Bone marrow (tissue), 2 donors: ENCODE measurements around the gene BHLHA15.

Source experiments
- DNase-seq, 2 donors: peaks; one replicate each; lab custom pipeline; 2025; lab: John Stamatoyannopoulos, UW

Gene BHLHA15

GRCh38 chr7:98211221-98211675, at the start of gene BHLHA15:
Gene BHLHA15, plus strand, starts transcription at chr7:98211439. Its CDS starts 871 bp downstream, at chr7:98212310.
- DNase-seq = no peak

- DNase-seq = no peak
Observed at GRCh38 chr7:98162758-98163157, 48.5 kb upstream of the BHLHA15 start.

- no peak for DNase-seq
Observed at GRCh38 chr7:98163269-98163668, 48.0 kb upstream of the BHLHA15 start.

- no peak for DNase-seq
Observed at GRCh38 chr7:98163704-98164494, 47.3 kb upstream of the BHLHA15 start.

DNA sequence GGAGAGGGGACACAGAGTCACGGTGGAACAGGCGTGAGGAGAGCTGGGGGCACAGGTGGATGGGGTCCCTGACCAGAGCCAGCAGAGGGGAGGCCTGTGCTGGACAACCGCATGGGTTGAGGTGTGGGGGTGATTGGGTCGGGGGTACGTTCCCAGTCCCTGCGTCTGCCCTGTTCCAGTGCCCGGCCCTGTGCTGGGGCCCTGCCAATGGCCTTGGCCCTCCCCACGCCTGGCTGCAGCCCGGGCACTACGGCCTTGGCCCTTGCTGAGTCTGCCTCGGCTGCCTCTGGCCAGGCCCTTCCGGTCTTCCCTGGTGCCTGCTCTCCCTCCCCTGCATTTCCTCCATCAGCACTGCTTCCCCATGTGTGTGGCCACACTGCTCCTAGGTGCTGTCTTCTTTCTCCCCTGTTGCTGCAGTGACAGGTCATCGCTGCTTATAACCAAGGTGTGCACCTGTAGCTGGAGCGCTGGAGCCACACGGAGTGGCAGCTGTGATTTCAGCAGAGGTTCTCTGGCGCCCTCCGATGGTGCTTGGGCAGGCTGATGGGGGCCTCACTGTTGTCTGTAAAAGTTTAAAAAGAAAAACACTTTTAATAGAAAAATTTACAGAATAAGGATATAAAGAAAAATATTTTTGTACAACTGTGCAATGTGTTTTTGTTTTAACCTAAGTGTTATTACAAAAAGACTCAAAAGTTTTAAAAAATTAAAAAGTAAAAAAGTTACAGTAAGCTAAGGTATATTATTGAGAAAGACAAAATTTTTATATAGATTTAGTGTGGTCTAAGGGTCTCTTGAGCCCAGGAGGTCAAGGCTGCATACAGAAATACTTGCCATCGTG, 45.2 kb upstream of the BHLHA15 start:
- DNase-seq = peak in 1 of 2 donors; percentile 8

- no peak for DNase-seq
Observed at GRCh38 chr7:98166668-98166970, 44.6 kb upstream of the BHLHA15 start.

DNA sequence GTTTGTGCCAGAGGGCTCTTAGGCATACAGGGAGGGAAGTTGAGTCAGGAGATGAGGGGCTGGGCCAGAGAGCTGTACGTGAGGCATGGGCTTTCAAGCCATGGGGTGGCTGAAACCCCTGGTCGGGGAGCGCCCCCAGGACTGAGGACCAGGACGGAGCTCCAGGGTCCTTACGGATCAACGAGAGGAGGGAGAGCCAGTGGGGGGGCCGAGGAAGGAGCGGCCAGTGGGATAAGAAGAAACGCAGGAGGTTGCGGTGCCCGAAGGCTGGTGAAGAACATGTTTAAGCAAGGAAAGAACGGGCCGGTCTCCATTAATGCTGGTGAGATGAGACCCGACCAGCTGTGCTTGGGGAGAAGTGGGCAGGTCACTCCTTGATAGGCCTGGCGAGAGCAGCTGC, 43.6 kb upstream of the BHLHA15 start:
- DNase-seq = no peak

- peak; percentile 12 to 35 for DNase-seq
Observed at GRCh38 chr7:98168181-98168903, 42.9 kb upstream of the BHLHA15 start.

- no peak for DNase-seq
Observed at GRCh38 chr7:98168904-98169621, 42.2 kb upstream of the BHLHA15 start.

- no peak for DNase-seq
Observed at GRCh38 chr7:98170966-98171365, 40.3 kb upstream of the BHLHA15 start.

DNA sequence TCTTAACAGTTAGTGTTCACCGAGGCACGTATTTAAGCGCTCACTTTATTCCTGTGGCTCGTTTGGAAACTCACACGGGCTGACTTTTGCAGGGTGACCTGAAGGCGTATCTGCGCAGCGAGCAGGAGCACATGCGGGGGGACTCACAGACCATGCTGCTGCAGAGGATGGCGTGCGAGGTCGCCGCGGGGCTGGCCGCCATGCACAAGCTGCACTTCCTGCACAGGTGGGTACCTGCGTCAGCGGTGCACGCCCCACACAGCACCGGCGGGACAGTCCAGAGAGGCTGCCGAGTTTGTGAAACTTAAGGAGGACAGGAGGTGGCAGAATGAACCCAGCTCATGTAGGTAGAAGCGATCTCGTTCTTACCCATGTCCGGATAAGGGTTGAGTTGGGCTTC, 39.8 kb upstream of the BHLHA15 start:
- DNase-seq = no peak

GRCh38 chr7:98174334-98175259, 36.6 kb upstream of the BHLHA15 start:
- no peak for DNase-seq

GRCh38 chr7:98175260-98175940, 35.8 kb upstream of the BHLHA15 start:
- no peak for DNase-seq

GRCh38 chr7:98177553-98177952, 33.7 kb upstream of the BHLHA15 start:
- DNase-seq = no peak

GRCh38 chr7:98178321-98178720, 32.9 kb upstream of the BHLHA15 start:
- DNase-seq = no peak

GRCh38 chr7:98178762-98179490, 32.3 kb upstream of the BHLHA15 start:
- no peak for DNase-seq

DNA sequence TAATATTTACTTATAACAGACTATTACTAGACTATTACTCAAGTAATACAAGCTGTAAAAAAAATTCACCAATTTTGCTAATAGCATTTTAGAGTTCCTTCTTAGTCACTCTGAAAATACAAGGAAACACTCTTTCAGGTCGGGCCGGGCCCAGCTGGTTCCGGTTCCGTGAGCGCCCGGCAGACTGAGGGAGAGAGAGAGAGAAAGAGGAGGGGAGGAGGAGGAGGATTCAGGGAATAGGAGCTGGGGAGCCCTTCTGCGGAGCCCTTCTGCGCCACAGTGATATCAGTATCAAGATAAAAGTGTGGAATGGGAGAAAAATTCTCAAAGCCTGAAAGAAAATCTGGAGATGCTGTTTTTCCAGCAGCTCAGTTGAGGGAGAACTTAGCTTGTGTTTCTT, 30.5 kb upstream of the BHLHA15 start:
- DNase-seq = no peak

GRCh38 chr7:98185101-98185500, 26.1 kb upstream of the BHLHA15 start:
- DNase-seq = no peak

DNA sequence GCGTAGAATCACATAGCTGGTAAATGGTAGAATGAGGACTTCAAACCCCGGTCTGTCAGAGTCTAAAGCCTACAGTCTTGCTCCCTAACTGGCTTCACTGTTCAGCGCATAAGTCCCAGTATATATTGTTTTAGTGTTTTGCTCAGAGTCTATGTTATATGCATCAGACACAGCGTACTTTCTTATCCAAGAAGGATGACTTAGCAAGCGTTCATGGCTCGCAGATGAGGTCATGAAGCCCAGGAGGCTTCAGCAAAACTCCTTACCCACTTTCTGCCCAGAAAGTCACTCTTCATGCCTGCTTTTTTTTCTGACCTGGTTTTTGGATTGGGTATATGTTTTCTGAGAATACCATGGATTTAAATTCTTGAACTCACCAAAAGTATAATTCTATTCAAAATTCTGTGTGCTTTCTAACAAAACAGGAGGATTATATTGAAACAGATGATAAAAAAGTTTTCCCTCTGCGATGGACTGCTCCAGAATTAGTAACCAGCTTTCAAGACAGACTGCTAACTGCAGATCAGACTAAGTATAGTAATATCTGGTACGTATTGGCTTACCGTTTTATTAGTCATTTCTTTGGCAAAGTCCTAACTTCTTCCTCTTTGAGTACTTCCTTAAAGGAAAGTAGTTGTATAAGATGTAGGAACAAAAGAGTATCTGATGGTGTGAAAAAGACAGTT, 24.6 kb upstream of the BHLHA15 start:
- peak in 1 of 2 donors; percentile 13 for DNase-seq
